Liver (tissue), 9 donors: ENCODE results near the gene VN1R5. TPM values are rescaled to one million over a fixed set of nuclear protein-coding genes. Genes with fewer than 3 reads are reported as not detected.

Source experiments
- DNase-seq: peaks from one replicate; pipeline ENCODE4 v3.0.0-alpha.2; 2017; ENCODE audit warnings: low spot score
- H3K27ac ChIP-seq, 2 donors: one replicate each; pipeline ENCODE4 v1.7.0; 2013; ENCODE audit warnings: inconsistent platforms in 2 of 2, low read length in 2 of 2, control low read depth in 1 of 2, low read depth in 1 of 2, mild to moderate bottlenecking in 1 of 2
- H3K27me3 ChIP-seq, 4 donors: one replicate each; pipeline versions ENCODE4 v1.6.1 to v1.7.0; 2013; ENCODE audit warnings: low read length in 3 of 4, inconsistent platforms in 1 of 4, mild to moderate bottlenecking in 1 of 4, moderate library complexity in 1 of 4; ENCODE audit not compliant: control insufficient read depth in 4 of 4, insufficient read depth in 4 of 4
- H3K36me3 ChIP-seq, 4 donors: one replicate each; pipeline versions ENCODE4 v1.6.1 to v1.7.0; 2013; ENCODE audit warnings: low read length in 3 of 4, mild to moderate bottlenecking in 3 of 4, low read depth in 1 of 4, moderate library complexity in 1 of 4; ENCODE audit not compliant: control insufficient read depth in 4 of 4, insufficient read depth in 3 of 4
- H3K4me1 ChIP-seq, 4 donors: one replicate each; pipeline versions ENCODE4 v1.6.1 to v1.7.0; 2013; ENCODE audit warnings: low read length in 3 of 4, mild to moderate bottlenecking in 3 of 4, moderate library complexity in 1 of 4; ENCODE audit not compliant: control insufficient read depth in 4 of 4, insufficient read depth in 4 of 4
- H3K4me3 ChIP-seq, 3 donors: one replicate each; pipeline versions ENCODE4 v1.6.1 to v1.7.0; 2013; ENCODE audit warnings: low read length in 3 of 3, control low read depth in 1 of 3, low read depth in 1 of 3, mild to moderate bottlenecking in 1 of 3
- H3K9ac ChIP-seq, 2 donors: one replicate each; pipeline ENCODE4 v1.7.0; 2013; ENCODE audit warnings: low read length in 2 of 2, mild to moderate bottlenecking in 2 of 2, moderate library complexity in 2 of 2, control low read depth in 1 of 2, low read depth in 1 of 2
- H3K9me3 ChIP-seq, 4 donors: one replicate each; pipeline versions ENCODE4 v1.6.1 to v1.7.0; 2013; ENCODE audit warnings: low read length in 3 of 4; ENCODE audit not compliant: control insufficient read depth in 4 of 4
- ATF3 ChIP-seq: IDR thresholded peaks from 2 replicates; pipeline ENCODE4 v1.6.1; 2016; ENCODE audit warnings: antibody characterized with exemption
- CTCF ChIP-seq: fragments of 150-350 bp; IDR thresholded peaks from 2 replicates; pipeline ENCODE4 v1.5.1; 2017; ENCODE audit warnings: improper control_type of control experiment, low read depth, low read length; ENCODE audit not compliant: missing input control
- EGR1 ChIP-seq, 2 donors: IDR thresholded peaks; 2 replicates each; pipeline ENCODE4 v1.6.1; 2016 to 2018; ENCODE audit warnings: antibody characterized with exemption in 2 of 2, low read depth in 2 of 2
- FOXA2 ChIP-seq: IDR thresholded peaks from 2 replicates; pipeline ENCODE4 v1.6.1; 2016; ENCODE audit warnings: antibody characterized with exemption
- GABPA ChIP-seq, 2 donors: IDR thresholded peaks in 1 of 2; conservative IDR thresholded peaks in 1 of 2; 2 replicates each; pipeline ENCODE4 v1.6.1; 2016; ENCODE audit warnings: antibody characterized with exemption in 2 of 2, mild to moderate bottlenecking in 1 of 2, moderate library complexity in 1 of 2
- HNF4A ChIP-seq, 2 donors: conservative IDR thresholded peaks; 2 replicates each; pipeline ENCODE4 v1.6.1; 2016; ENCODE audit warnings: antibody characterized with exemption in 2 of 2, mild to moderate bottlenecking in 2 of 2
- JUND ChIP-seq, 2 donors: IDR thresholded peaks; 2 replicates each; pipeline ENCODE4 v1.6.1; 2016; ENCODE audit warnings: antibody characterized with exemption in 2 of 2
- MAX ChIP-seq: IDR thresholded peaks from 2 replicates; pipeline ENCODE4 v1.6.1; 2016; ENCODE audit warnings: antibody characterized with exemption
- NR2F2 ChIP-seq: IDR thresholded peaks from 2 replicates; pipeline ENCODE4 v1.6.1; 2016; ENCODE audit warnings: antibody characterized with exemption
- RAD21 ChIP-seq, 2 donors: IDR thresholded peaks; 2 replicates each; pipeline ENCODE4 v1.6.1; 2016; ENCODE audit warnings: antibody characterized with exemption in 2 of 2, mild to moderate bottlenecking in 2 of 2
- REST ChIP-seq: IDR thresholded peaks from 2 replicates; pipeline ENCODE4 v1.6.1; 2016; ENCODE audit warnings: antibody characterized with exemption, mild to moderate bottlenecking
- RXRA ChIP-seq, 2 donors: IDR thresholded peaks; 2 replicates each; pipeline ENCODE4 v1.6.1; 2017 to 2018; ENCODE audit warnings: antibody characterized with exemption in 2 of 2, mild to moderate bottlenecking in 1 of 2
- SP1 ChIP-seq: IDR thresholded peaks from 2 replicates; pipeline ENCODE4 v1.6.1; 2018; ENCODE audit warnings: antibody characterized with exemption, mild to moderate bottlenecking
- TAF1 ChIP-seq: conservative IDR thresholded peaks from 2 replicates; pipeline ENCODE4 v1.6.1; 2016; ENCODE audit warnings: antibody characterized with exemption, mild to moderate bottlenecking
- YY1 ChIP-seq: IDR thresholded peaks from 2 replicates; pipeline ENCODE4 v1.6.1; 2016; ENCODE audit warnings: antibody characterized with exemption, mild to moderate bottlenecking
- ZBTB33 ChIP-seq: IDR thresholded peaks from 2 replicates; pipeline ENCODE4 v1.6.1; 2016; ENCODE audit warnings: antibody characterized with exemption
- WGBS: extraction: QIAGEN DNeasy Blood & Tissue Kit; methylation state at CpG from one replicate; pipeline ENCODE4 v1.1.7; 2013; 5-methylcytosine and 5-hydroxymethylcytosine counted together
- polyA plus RNA-seq, 2 donors: library from polyadenylated mRNA; stranded (reverse) in 1 of 2; unstranded in 1 of 2; fragments of 200-250 nt in 1 of 2; fragments of >200 nt in 1 of 2; fragmentation: Nextera tagmentation in 1 of 2; extraction: Ambion mirVana in 1 of 2; gene quantifications; one replicate each; pipeline versions ENCODE4 v1.2.1 to v1.2.3, GENCODE V29; 2013 to 2015
- total RNA-seq, 2 donors: library from RNA; depleted of rRNA; stranded (reverse); fragments of >200 nt; gene quantifications; one replicate each; pipeline ENCODE4 v1.2.3, GENCODE V29; 2014
- donor health status: healthy.
- donor health status: healthy.
- donor health status: healthy.
- donor health status: healthy.
- donor health status: healthy.

Gene VN1R5
- total and polyA plus RNA-seq, 4 donors = not detected

GRCh38 chr1:247296599-247297180 is 40.8 kb downstream of the VN1R5 start:
- Histone ChIP-seq H3K27me3 (no peaks in the 10 kb centered on the region), H3K4me1 (no peaks in the 10 kb centered on the region), H3K36me3 (peaks cover 0 to 13% (median 4%) of the 10 kb centered on the region in 4 donors), H3K9me3 (no peaks in the 10 kb centered on the region), H3K4me3 (no peak overlapping the region), H3K9ac (no peak overlapping the region), H3K27ac (no peak overlapping the region)
- WGBS = 94% methylated on average over 8 of the region's 8 CpGs
- DNase-seq = no peak
- no peak for TF ChIP-seq JUND (IDR thresholded peaks at IDR 0.05)
- no peak for TF ChIP-seq RXRA (IDR thresholded peaks at IDR 0.05)
- TF ChIP-seq TAF1 = no peak
- no peak for TF ChIP-seq CTCF
- no peak for TF ChIP-seq YY1
- no peak for TF ChIP-seq RAD21 (IDR thresholded peaks at IDR 0.05)
- TF ChIP-seq HNF4A (conservative IDR thresholded peaks at IDR 0.05) = no peak
- no peak for TF ChIP-seq ZBTB33
- no peak for TF ChIP-seq NR2F2
- no peak for TF ChIP-seq SP1
- TF ChIP-seq EGR1 (IDR thresholded peaks at IDR 0.05; ENCODE audit: low read depth in 2 of 2) = no peak
- TF ChIP-seq MAX = no peak
- no peak for TF ChIP-seq GABPA (IDR thresholded peaks at IDR 0.05 in 1 of 2, conservative IDR thresholded peaks at IDR 0.05 in 1 of 2)
- TF ChIP-seq REST = no peak
- TF ChIP-seq ATF3 = no peak
- TF ChIP-seq FOXA2 = no peak
